ENCODE data around the gene RCSD1. TPM values are rescaled to one million over a fixed set of nuclear protein-coding genes. Genes with fewer than 3 reads are reported as not detected.

RCSD1 gene
- total RNA-seq, 2 experiments from 2014 or later: 42.3 to 44.6 TPM

- POLR2A ChIA-PET: no interaction called here
- H3K36me3 Mint-ChIP-seq (ENCODE audit: low read depth): no peaks in the 10 kb centered on the region
- intact Hi-C loops (cut with DNase I, micrococcal nuclease): no loop called here
- no peaks in the 10 kb centered on the region for H3K4me1 Mint-ChIP-seq (ENCODE audit: low read depth)
- DNase-seq (no peak), ATAC-seq (ENCODE audit: poor library complexity) (no peak)
- H3K4me3 Mint-ChIP-seq: no peak overlapping the region
- Histone ChIP-seq H3K9me3 (ENCODE audit: control insufficient read depth in 1 of 2, insufficient read depth in 1 of 2, low read length in 2 of 2) (peaks cover 0 to 3% of the 10 kb centered on the region in 2 experiments), H3K4me1 (ENCODE audit: insufficient read depth, low read length) (no peaks in the 10 kb centered on the region), H3K27ac (ENCODE audit: low read depth in 1 of 2, low read length in 2 of 2) (no peak overlapping the region), H3K4me3 (ENCODE audit: low read length) (no peak overlapping the region), H3K36me3 (ENCODE audit: insufficient read depth, low read length) (no peaks in the 10 kb centered on the region), H3K27me3 (ENCODE audit: control insufficient read depth in 1 of 2, insufficient read depth in 2 of 2, low read length in 2 of 2) (no peaks in the 10 kb centered on the region)
- TF ChIP-seq CTCF (IDR thresholded peaks at IDR 0.05): no peak
- H3K27ac Mint-ChIP-seq: no peak overlapping the region
- no peaks in the 10 kb centered on the region for H3K9me3 Mint-ChIP-seq
- H3K27me3 Mint-ChIP-seq: no peaks in the 10 kb centered on the region
- CTCF ChIA-PET: no interaction called here
Measured at GRCh38 chr1:167734227-167734626, 104.2 kb downstream of the RCSD1 start.

- Mint-ChIP-seq H3K4me3 (no peak overlapping the region), H3K4me1 (ENCODE audit: low read depth) (no peaks in the 10 kb centered on the region), H3K9me3 (no peaks in the 10 kb centered on the region), H3K36me3 (ENCODE audit: low read depth) (no peaks in the 10 kb centered on the region), H3K27ac (no peak overlapping the region), H3K27me3 (no peaks in the 10 kb centered on the region)
- Histone ChIP-seq H3K27ac (ENCODE audit: low read depth in 1 of 2, low read length in 2 of 2) (no peak overlapping the region), H3K36me3 (ENCODE audit: insufficient read depth, low read length) (no peaks in the 10 kb centered on the region), H3K4me1 (ENCODE audit: insufficient read depth, low read length) (no peaks in the 10 kb centered on the region), H3K4me3 (ENCODE audit: low read length) (no peak overlapping the region), H3K9me3 (ENCODE audit: control insufficient read depth in 1 of 2, insufficient read depth in 1 of 2, low read length in 2 of 2) (peaks cover 0 to 3% of the 10 kb centered on the region in 2 experiments), H3K27me3 (ENCODE audit: control insufficient read depth in 1 of 2, insufficient read depth in 2 of 2, low read length in 2 of 2) (no peaks in the 10 kb centered on the region)
- ATAC-seq (ENCODE audit: poor library complexity) (no peak), DNase-seq (no peak)
- intact Hi-C loops (cut with DNase I, micrococcal nuclease): loop anchor here in 1 of 2 experiments (5.0 kb wide), 1 partner anchor 37 kb away; no protein-coding TSS in a partner anchor
- POLR2A ChIA-PET: no interaction called here
- no peak for TF ChIP-seq CTCF (IDR thresholded peaks at IDR 0.05)
- CTCF ChIA-PET: no interaction called here
Measured at GRCh38 chr1:167734841-167735240, 104.8 kb downstream of the RCSD1 start.

GRCh38 chr1:167737169-167737568 lies 107.1 kb downstream of the RCSD1 start:
- no peak for ATAC-seq (ENCODE audit: poor library complexity)
- H3K4me1 ChIP-seq (ENCODE audit: insufficient read depth, low read length): no peaks in the 10 kb centered on the region
- Mint-ChIP-seq H3K4me3 (no peak overlapping the region), H3K4me1 (ENCODE audit: low read depth) (no peaks in the 10 kb centered on the region), H3K36me3 (ENCODE audit: low read depth) (no peaks in the 10 kb centered on the region), H3K27me3 (no peaks in the 10 kb centered on the region), H3K9me3 (no peaks in the 10 kb centered on the region), H3K27ac (no peak overlapping the region)
- no peak overlapping the region for H3K27ac ChIP-seq (ENCODE audit: low read depth in 1 of 2, low read length in 2 of 2)
- POLR2A ChIA-PET: no interaction called here
- no peaks in the 10 kb centered on the region for H3K27me3 ChIP-seq (ENCODE audit: control insufficient read depth in 1 of 2, insufficient read depth in 2 of 2, low read length in 2 of 2)
- H3K36me3 ChIP-seq (ENCODE audit: insufficient read depth, low read length): no peaks in the 10 kb centered on the region
- H3K4me3 ChIP-seq (ENCODE audit: low read length): no peak overlapping the region
- CTCF ChIA-PET: no interaction called here
- DNase-seq: no peak
- no peak for TF ChIP-seq CTCF (IDR thresholded peaks at IDR 0.05)
- peaks cover 0 to 3% of the 10 kb centered on the region in 2 experiments for H3K9me3 ChIP-seq (ENCODE audit: control insufficient read depth in 1 of 2, insufficient read depth in 1 of 2, low read length in 2 of 2)
- intact Hi-C loops (cut with DNase I, micrococcal nuclease): loop anchor here in 1 of 2 experiments (5.0 kb wide), 1 partner anchor 35 kb away; no protein-coding TSS in a partner anchor

All from CD4-positive, alpha-beta T cell (primary cell).